GM18502 (cell line): Measurements from ENCODE around the gene HYDIN.
"Not testable (repeated sequence)": the region's sequence is repeated elsewhere in the genome, so short reads cannot be mapped to it uniquely, and the experiment has no call there.

Source experiments
- ATAC-seq: cut with Tn5 transposase; IDR thresholded peaks from one replicate; pipeline ENCODE4 v1.9.1; 2021; ENCODE audit warnings: mild to moderate bottlenecking; ENCODE audit not compliant: unreplicated experiment, poor library complexity

The HYDIN gene

DNA sequence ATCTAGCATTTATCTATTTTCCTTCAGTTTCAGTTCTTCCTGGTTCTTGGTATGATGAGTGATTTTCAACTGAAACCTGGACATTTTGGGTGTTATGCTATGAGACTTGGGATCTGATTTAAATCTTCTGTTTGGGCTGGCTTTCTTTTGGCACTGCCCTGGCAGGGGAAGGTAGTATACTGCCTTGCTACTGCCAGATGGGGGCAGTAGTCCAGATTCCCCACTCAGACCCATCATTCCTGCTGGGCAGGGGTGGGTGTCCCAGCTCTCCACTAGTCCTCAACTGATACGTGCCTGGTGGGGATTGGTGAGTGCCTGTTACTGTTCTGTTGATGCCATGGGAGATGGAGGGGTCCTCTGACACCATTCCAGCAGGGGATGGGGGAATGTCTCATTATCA, 342.3 kb downstream of the HYDIN start:
- not testable (repeated sequence) for ATAC-seq

GRCh38 chr16:70884652-70885051, 345.9 kb downstream of the HYDIN start:
- ATAC-seq = not testable (repeated sequence)

DNA sequence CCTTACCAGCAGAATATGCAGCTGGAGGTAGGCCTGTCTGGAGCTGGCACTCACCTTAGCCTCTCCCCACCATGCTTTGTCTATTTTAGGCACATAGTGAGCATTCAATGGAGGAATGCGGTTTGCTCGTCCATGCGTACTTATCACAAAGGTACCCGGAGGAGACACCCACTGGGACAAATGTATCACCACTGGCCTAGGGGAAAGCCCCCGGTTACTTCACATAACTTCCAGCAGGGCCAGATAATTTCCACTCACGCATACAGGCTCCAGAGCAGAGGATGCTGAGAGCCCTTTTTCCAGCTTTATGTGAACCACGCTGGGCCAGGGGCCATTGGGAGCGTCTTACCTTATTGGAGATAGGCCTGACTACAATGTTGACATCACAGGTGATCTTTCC, 348.2 kb downstream of the HYDIN start:
- not testable (repeated sequence) for ATAC-seq

DNA sequence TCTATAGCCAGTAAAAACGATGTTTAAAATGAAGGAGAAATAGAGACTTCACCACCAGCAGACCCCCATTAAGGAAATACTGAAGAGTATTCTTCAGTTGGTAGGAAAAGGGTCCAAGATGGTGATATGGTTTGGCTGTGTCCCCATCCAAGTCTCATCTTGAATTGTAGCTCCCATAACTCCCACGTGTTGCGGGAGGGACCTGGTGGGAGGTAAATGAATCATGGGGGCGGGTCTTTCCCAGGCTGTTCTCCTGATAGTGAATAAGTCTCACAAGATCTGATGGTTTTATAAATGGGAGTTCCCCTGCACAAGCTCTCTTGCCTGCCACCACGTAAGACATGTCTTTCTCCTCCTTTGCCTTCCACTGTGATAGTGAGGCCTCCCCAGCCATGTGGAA, 352.6 kb downstream of the HYDIN start:
- ATAC-seq = not testable (repeated sequence)

- not testable (repeated sequence) for ATAC-seq
These were observed 354.1 kb downstream of the HYDIN start for GRCh38 chr16:70876442-70876841.

GRCh38 chr16:70864698-70865097, 365.8 kb downstream of the HYDIN start:
- ATAC-seq = not testable (repeated sequence)

DNA sequence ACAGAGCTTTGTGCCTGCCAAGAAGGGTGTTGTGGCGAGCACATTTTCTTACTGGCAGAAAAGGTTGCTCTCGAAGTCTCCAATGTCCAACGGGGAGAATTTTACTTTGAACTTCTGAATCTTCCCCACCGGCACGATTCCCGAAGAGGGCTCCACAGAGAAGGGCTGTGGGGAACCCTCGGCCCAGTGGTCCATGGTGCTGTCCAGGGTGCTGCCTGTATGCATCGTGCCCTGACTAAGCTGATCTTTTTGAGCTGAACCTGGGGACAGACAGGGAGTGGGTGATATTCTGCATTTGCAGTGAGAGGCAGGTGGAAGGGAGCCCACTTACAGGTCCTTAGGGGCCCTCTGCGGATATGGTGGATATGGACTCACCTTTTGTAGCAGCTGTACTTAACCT, 368.5 kb downstream of the HYDIN start:
- ATAC-seq = not testable (repeated sequence)

GRCh38 chr16:70851299-70851698, 379.2 kb downstream of the HYDIN start:
- ATAC-seq = not testable (repeated sequence)

GRCh38 chr16:70823498-70824118, 406.9 kb downstream of the HYDIN start:
- ATAC-seq = not testable (repeated sequence)

DNA sequence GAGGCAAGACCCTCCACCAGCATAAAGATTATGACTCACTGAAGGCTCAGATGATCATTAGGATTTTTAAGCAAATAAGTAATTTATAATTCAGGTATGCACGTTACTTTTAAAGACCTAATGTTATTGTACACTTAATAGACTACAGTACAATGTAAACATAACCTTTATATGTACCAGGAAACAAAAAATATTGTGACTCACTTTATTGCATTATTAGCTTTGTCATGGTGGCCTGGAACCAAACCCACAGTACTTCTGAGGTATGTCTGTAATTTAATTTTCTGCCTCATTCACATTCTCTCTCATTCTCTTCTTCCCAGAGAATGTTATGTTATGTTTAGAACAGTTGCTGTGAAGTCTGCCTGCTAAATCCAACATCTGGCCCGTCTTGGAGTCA, 407.8 kb downstream of the HYDIN start:
- not testable (repeated sequence) for ATAC-seq

GRCh38 chr16:70818088-70818487, 412.4 kb downstream of the HYDIN start:
- not testable (repeated sequence) for ATAC-seq

- ATAC-seq = peak; percentile 73
These were observed 421.0 kb downstream of the HYDIN start for GRCh38 chr16:70809392-70810060.

DNA sequence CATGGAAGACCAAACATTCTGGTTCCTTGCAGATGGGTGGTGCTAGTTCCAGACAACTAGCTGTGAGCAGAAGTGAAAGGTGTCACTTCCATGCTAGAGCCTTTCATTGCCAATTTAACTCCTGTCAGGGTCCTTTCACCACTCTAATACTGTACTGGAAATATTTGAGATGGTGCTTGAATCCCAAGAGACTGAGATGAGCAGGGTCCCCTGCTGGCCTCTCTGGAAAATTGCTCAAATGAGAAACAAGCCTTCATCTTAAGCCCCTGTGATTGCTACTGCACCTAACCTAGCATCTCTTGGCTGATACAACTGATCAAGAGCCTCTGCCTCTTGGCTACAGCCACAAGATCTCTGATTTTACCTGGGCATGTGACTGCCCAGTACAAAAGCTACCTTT, 422.2 kb downstream of the HYDIN start:
- no peak for ATAC-seq

- no peak for ATAC-seq
These were observed 424.7 kb downstream of the HYDIN start for GRCh38 chr16:70805787-70806186.

DNA sequence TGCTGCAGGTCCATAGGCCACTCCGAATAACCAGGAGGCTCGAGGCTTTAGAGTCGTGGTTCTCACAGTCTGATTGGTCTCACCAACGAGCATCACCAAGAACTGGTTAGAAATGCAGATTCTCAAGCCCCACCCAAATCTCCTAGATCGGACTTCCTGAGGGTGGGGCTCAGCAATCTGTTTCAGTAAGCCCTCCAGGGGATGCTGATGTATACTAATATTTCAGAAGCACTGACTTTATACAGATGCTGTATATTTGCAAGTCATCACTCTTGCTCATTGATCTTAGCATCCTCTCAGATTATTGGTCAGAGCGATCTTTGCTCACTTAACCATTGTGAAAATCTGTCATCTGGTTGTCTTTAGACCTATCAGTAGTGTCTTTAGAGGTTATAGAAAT, 425.1 kb downstream of the HYDIN start:
- ATAC-seq = no peak

DNA sequence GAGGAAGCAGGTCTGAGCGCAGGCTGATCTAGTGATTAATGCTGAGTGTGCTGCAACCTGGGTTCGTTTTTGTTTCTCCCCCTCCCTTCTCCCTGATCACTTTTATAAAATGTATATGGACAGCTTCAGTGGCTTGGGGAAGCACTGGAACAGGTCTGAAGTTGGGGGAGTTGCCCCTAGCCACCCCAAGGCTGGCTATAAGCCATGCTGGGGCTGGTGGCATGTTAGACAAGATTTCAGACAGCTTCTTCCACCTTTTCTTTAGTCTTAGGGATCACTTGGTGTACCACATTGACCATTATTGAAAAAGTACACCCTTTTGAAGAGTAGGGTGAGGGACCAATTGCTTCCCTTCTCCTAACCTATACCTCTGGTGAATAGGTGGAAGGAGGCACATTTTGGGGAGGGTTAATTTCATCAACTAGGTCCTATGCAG, 425.8 kb downstream of the HYDIN start:
- ATAC-seq = no peak

GRCh38 chr16:70804153-70804733, 426.3 kb downstream of the HYDIN start:
- no peak for ATAC-seq

DNA sequence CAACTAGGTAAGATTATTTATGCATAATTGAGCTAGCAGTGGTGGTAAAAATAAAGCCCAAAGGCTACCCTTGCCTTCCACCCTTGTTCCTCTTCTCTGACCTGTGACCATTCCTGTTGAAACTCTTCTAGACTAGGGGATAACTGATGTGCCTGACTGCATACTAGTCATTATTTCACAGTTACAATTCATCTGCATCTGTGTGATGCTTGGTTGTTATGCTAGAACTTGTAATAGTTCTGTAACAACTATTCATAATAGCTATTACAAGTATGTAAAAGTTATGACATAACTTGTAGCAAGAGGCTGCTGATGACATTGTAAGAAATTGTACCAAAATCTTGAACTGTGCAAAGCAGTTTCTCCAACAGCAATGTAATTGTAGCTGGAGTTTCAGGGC, 427.2 kb downstream of the HYDIN start:
- ATAC-seq = no peak

- ATAC-seq = no peak
These were observed 428.9 kb downstream of the HYDIN start for GRCh38 chr16:70801611-70802010.

DNA sequence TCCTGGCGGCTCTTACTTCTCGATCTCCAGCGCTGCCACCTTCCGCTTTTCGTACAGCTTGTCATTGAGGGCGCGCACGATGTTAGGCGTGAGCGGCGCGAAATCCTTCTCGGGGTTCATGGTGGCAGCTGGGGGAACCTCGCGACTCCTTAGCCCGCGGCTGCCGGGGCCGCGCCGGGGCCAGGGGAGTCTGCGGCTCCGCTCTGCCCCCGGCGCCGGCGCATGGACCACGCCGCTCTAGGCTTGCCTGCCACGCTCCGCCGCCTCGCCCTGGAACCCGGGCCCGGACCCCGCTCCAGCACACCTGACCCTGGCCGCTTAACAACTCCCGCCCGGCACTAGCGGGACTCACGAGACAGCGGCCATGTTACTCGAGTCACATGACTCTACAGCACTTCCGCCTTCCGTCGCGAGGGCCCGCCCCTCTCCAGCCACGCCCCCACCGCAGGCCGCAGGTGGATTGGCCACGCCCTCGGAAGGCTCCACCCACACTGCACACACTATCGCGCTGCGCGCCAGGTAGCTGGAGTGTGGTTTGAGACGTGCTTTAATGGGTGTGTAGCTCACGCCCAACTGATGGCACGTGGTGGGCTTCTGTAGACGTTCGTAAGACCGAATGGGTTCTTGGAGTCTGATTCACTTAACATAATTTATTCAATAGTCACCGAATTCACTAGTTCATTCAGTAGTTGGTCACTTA, 429.6 kb downstream of the HYDIN start, which contains the start of gene VAC14:
Gene VAC14 (minus strand): TSS at position 378 of the 700 bp plus-strand sequence. CDS start 258 bp downstream, at position 120.
- peak; percentile 95 for ATAC-seq

- ATAC-seq = no peak
These were observed 430.2 kb downstream of the HYDIN start for GRCh38 chr16:70800311-70800710.
